CD4-positive, alpha-beta memory T cell (primary cell): ENCODE measurements around the gene NUB1. TPM values are rescaled to one million over a fixed set of nuclear protein-coding genes. Genes with fewer than 3 reads are reported as not detected.

Source experiments
- CTCF ChIA-PET: fragments of 350-600 bp; sonication (Branson Sonifier 250); formaldehyde crosslinking; loops from one replicate; lab custom pipeline; 2021; ENCODE audit warnings: inconsistent platforms; ENCODE audit not compliant: partially characterized antibody; lab: Charles Lee
- POLR2A ChIA-PET: fragments of 350-600 bp; sonication (Branson Sonifier 250); formaldehyde crosslinking; loops from one replicate; lab custom pipeline; 2021; ENCODE audit not compliant: partially characterized antibody; lab: Charles Lee
- DNase-seq, 5 donors: peaks; one replicate each; pipeline versions ENCODE4 v3.0.0 to v3.0.0-alpha.2; 2020 to 2022; ENCODE audit warnings: mixed read lengths in 1 of 5
- H3K27ac ChIP-seq: one replicate; pipeline ENCODE4 v1.7.0; 2013; ENCODE audit warnings: low read depth, low read length
- H3K27me3 ChIP-seq: 2 replicates; pipeline ENCODE4 v1.7.0; 2013; ENCODE audit warnings: mild to moderate bottlenecking, low read length, moderate library complexity; ENCODE audit not compliant: insufficient read depth
- H3K36me3 ChIP-seq: 2 replicates; pipeline ENCODE4 v1.7.0; 2013; ENCODE audit warnings: mild to moderate bottlenecking, low read length, moderate library complexity; ENCODE audit not compliant: insufficient read depth
- H3K4me1 ChIP-seq: 2 replicates; pipeline ENCODE4 v1.7.0; 2013; ENCODE audit warnings: mild to moderate bottlenecking, low read length, moderate library complexity; ENCODE audit not compliant: insufficient read depth
- H3K4me3 ChIP-seq, 2 donors: one replicate each; pipeline ENCODE4 v1.7.0; 2013; ENCODE audit warnings: low read length in 2 of 2, mild to moderate bottlenecking in 1 of 2
- H3K9me3 ChIP-seq, 2 donors: one replicate each; pipeline ENCODE4 v1.7.0; 2013; ENCODE audit warnings: low read length in 2 of 2, control low read depth in 1 of 2; ENCODE audit not compliant: control insufficient read depth in 1 of 2
- H3K27ac Mint-ChIP-seq, 7 donors: one replicate each; pipeline ENCODE4 v1.8.0; 2020 to 2021; ENCODE audit warnings: mixed read lengths in 7 of 7, mild to moderate bottlenecking in 6 of 7, inconsistent platforms in 3 of 7, moderate library complexity in 3 of 7
- H3K27me3 Mint-ChIP-seq, 2 donors: one replicate each; pipeline ENCODE4 v1.8.0; 2020 to 2021; ENCODE audit warnings: mixed read lengths in 2 of 2
- H3K36me3 Mint-ChIP-seq, 2 donors: one replicate each; pipeline ENCODE4 v1.8.0; 2020 to 2021; ENCODE audit warnings: mixed read lengths in 2 of 2, inconsistent platforms in 1 of 2, mild to moderate bottlenecking in 1 of 2
- H3K4me1 Mint-ChIP-seq, 4 donors: one replicate each; pipeline ENCODE4 v1.8.0; 2020 to 2021; ENCODE audit warnings: mixed read lengths in 4 of 4, mild to moderate bottlenecking in 1 of 4
- H3K4me3 Mint-ChIP-seq, 8 donors: one replicate each; pipeline ENCODE4 v1.8.0; 2020 to 2021; ENCODE audit warnings: mixed read lengths in 8 of 8, mild to moderate bottlenecking in 7 of 8, moderate library complexity in 6 of 8, inconsistent platforms in 3 of 8
- H3K9me3 Mint-ChIP-seq, 8 donors: one replicate each; pipeline ENCODE4 v1.8.0; 2020 to 2021; ENCODE audit warnings: mixed read lengths in 8 of 8, mild to moderate bottlenecking in 5 of 8, inconsistent platforms in 3 of 8, moderate library complexity in 1 of 8
- intact Hi-C: fragments of 100-400 bp; cut with micrococcal nuclease; formaldehyde crosslinking; loops from one replicate; pipeline ENCODE4 v1.15.1; 2023
- polyA plus RNA-seq, 2 donors: library from polyadenylated mRNA; unstranded; fragments of 300-500 nt; fragmentation: Illumina TruSeq; gene quantifications; one replicate each; pipeline ENCODE4 v1.2.3, GENCODE V29; 2021
- total RNA-seq, 2 experiments: library from RNA; stranded (reverse); gene quantifications; one replicate each; pipeline ENCODE4 v1.2.3, GENCODE V29; 2021

Gene NUB1
- total and polyA plus RNA-seq, 4 experiments from 2014 or later = 50.1 to 119 (median 96.4) TPM

DNA sequence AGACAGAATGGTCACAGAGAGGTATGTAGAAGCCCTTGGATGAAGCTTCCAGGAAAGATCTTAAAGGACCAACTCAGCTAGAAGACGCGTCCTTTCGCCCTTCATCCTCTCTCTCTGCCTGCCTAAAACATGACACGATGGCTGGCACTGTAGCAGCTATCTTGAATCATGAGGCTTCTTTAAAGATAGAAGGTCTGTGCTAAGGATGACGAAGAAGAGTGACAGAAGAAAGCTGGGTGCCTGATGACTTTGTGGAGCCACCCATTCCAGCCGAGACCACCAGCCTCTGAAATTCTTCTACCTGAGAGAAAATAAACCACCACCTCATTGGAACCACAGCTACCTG, 42.7 kb downstream of the NUB1 start:
- Mint-ChIP-seq H3K27me3 (peaks cover 2 to 6% of the 10 kb centered on the region in 2 donors), H3K4me1 (peaks cover 6 to 19% (median 9%) of the 10 kb centered on the region in 4 donors), H3K36me3 (peaks cover 4 to 10% of the 10 kb centered on the region in 2 donors), H3K27ac (peak overlapping the region; percentile 19 to 88 (median 57)), H3K9me3 (no peaks in the 10 kb centered on the region), H3K4me3 (peak overlapping the region in 1 of 8 donors; percentile 67)
- CTCF ChIA-PET = interaction anchor here (2.1 to 3.8 kb wide), 2 partner anchors 15 to 64 kb away, joined by 6 to 17 read pairs; no protein-coding TSS in a partner anchor
- intact Hi-C loops = loop anchor here (5.0 kb wide), 2 partner anchors 48 to 63 kb away; no protein-coding TSS in a partner anchor
- H3K9me3 ChIP-seq = no peaks in the 10 kb centered on the region
- no peak overlapping the region for H3K27ac ChIP-seq
- peaks cover 6% of the 10 kb centered on the region for H3K27me3 ChIP-seq
- H3K36me3 ChIP-seq = no peaks in the 10 kb centered on the region
- no peak overlapping the region for H3K4me3 ChIP-seq
- DNase-seq = no peak
- POLR2A ChIA-PET = interaction anchor here (1.4 kb wide), 1 partner anchor 46 kb away, joined by 3 read pairs; no protein-coding TSS in a partner anchor
- peaks cover 16% of the 10 kb centered on the region for H3K4me1 ChIP-seq

DNA sequence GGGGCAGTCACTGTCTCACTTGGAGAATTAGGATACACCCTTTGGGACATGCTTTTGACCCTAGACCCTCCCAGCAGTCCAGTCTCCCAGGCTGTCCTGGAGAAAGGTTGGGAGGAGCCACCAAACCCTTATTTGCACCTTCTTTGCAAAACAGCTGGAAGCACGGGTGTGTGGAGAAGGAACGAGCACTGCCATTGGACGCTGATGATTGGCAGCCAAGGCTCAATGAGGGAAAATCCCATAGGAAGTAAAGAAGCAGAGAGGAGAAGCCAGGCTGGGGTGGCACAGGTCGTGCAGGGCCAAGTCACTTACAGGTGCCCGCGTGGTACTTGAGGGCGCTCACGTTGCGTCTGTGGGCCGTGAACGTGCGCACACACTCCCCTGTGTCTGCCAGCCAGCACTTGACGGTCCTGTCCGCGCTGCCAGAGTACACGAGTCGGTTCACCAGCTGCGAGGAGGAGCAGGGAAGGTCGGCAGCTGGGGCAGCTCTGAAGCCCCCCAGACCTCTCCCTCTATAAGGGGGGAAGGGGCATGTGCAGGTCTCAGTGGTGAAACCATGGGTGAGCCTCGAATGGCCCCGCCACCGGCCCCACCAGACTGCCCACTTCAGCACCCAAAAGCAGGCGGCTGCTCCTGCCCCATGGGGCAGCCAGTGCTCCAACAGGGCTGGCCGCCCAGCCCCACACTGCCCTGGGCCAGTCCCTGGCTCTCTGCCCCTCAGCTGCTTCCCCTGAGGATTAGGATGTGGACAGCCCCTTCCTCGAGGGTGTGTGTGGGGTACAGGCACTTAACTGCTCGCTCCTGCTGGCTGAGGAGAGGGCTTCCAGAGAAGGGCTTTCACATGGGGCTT, 43.4 kb downstream of the NUB1 start:
- Mint-ChIP-seq H3K9me3 (no peaks in the 10 kb centered on the region), H3K4me3 (no peak overlapping the region), H3K27me3 (peaks cover 2 to 6% of the 10 kb centered on the region in 2 donors), H3K4me1 (peaks cover 6 to 16% (median 8%) of the 10 kb centered on the region in 4 donors), H3K36me3 (peaks cover 0 to 7% of the 10 kb centered on the region in 2 donors), H3K27ac (peak overlapping the region in 4 of 7 donors; percentile 19 to 52 (median 46))
- H3K27me3 ChIP-seq = peaks cover 6% of the 10 kb centered on the region
- H3K27ac ChIP-seq = no peak overlapping the region
- no peak for DNase-seq
- CTCF ChIA-PET = interaction anchor here (2.1 to 3.8 kb wide), 2 partner anchors 16 to 64 kb away, joined by 6 to 17 read pairs; no protein-coding TSS in a partner anchor
- H3K4me1 ChIP-seq = peaks cover 16% of the 10 kb centered on the region
- POLR2A ChIA-PET = interaction anchor here (1.4 kb wide), 1 partner anchor 45 kb away, joined by 3 read pairs; no protein-coding TSS in a partner anchor
- intact Hi-C loops = loop anchor here (5.0 kb wide), 2 partner anchors 47 to 62 kb away; no protein-coding TSS in a partner anchor
- no peaks in the 10 kb centered on the region for H3K9me3 ChIP-seq
- H3K36me3 ChIP-seq = no peaks in the 10 kb centered on the region
- no peak overlapping the region for H3K4me3 ChIP-seq

DNA sequence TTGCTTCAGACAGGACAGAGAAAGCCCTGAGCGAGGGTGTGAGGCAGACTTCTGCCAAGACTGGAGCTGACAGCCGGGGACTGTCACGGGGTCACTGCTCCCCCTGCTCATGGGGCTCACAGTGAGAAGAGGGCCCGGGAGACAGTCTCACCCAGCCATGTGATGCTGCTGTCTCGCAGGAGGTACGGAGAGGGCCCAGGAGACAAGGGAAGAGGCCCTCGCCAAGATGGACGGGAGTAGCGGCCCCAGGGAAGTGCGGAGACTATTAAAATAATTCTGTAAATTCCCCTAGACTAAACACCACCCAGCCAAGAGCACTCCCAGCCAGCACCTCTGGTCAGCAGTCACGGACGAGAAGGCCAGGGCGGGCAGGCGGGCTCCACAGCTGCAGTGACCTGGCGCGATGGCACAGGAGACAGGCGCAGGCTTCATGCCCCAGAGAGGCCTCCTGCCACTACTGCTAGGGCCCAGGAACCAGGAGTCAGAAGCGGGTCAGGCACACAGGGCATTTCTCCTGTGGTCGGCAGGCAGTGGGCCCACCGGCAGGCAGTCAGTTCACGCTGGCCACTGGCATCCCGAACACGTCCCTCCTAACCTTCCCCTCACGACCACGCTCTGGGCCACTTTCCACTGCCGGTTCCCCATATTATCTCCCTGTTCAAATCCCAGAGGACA, 44.2 kb downstream of the NUB1 start:
- no peak overlapping the region for H3K27ac Mint-ChIP-seq
- Histone ChIP-seq H3K36me3 (no peaks in the 10 kb centered on the region), H3K4me3 (no peak overlapping the region), H3K27ac (no peak overlapping the region), H3K27me3 (peaks cover 6% of the 10 kb centered on the region), H3K4me1 (peaks cover 16% of the 10 kb centered on the region), H3K9me3 (no peaks in the 10 kb centered on the region)
- no peak overlapping the region for H3K4me3 Mint-ChIP-seq
- CTCF ChIA-PET = interaction anchor here (1.0 to 3.8 kb wide), 2 partner anchors 10 to 63 kb away, joined by 3 to 17 read pairs; no protein-coding TSS in a partner anchor
- H3K4me1 Mint-ChIP-seq = peaks cover 8 to 14% (median 10%) of the 10 kb centered on the region in 4 donors
- intact Hi-C loops = no loop called here
- no peak for DNase-seq
- peaks cover 2 to 6% of the 10 kb centered on the region in 2 donors for H3K27me3 Mint-ChIP-seq
- POLR2A ChIA-PET = no interaction called here
- H3K36me3 Mint-ChIP-seq = peaks cover 0 to 7% of the 10 kb centered on the region in 2 donors
- H3K9me3 Mint-ChIP-seq = no peaks in the 10 kb centered on the region

- ChIA-PET POLR2A (no interaction called here), CTCF (interaction anchor here (1.0 to 3.8 kb wide), 2 partner anchors 9 to 62 kb away, joined by 3 to 17 read pairs; no protein-coding TSS in a partner anchor)
- Mint-ChIP-seq H3K4me1 (peaks cover 6 to 11% (median 9%) of the 10 kb centered on the region in 4 donors), H3K36me3 (peaks cover 0 to 7% of the 10 kb centered on the region in 2 donors), H3K27me3 (peaks cover 2 to 6% of the 10 kb centered on the region in 2 donors), H3K4me3 (no peak overlapping the region), H3K9me3 (no peaks in the 10 kb centered on the region), H3K27ac (peak overlapping the region in 4 of 7 donors; percentile 36 to 83 (median 60))
- Histone ChIP-seq H3K9me3 (no peaks in the 10 kb centered on the region), H3K4me1 (peaks cover 11% of the 10 kb centered on the region), H3K4me3 (no peak overlapping the region), H3K27me3 (peaks cover 6% of the 10 kb centered on the region), H3K36me3 (no peaks in the 10 kb centered on the region), H3K27ac (no peak overlapping the region)
- intact Hi-C loops = no loop called here
- no peak for DNase-seq
Observed at GRCh38 chr7:151386301-151387160, 44.9 kb downstream of the NUB1 start.

- no peak overlapping the region for H3K4me3 ChIP-seq
- peaks cover 3% of the 10 kb centered on the region for H3K27me3 ChIP-seq
- ChIA-PET CTCF (interaction anchor here (1.0 kb wide), 1 partner anchor 8 kb away, joined by 3 read pairs; no protein-coding TSS in a partner anchor), POLR2A (no interaction called here)
- H3K4me1 ChIP-seq = peaks cover 4% of the 10 kb centered on the region
- peaks cover under 1 to 4% of the 10 kb centered on the region in 2 donors for H3K27me3 Mint-ChIP-seq
- H3K4me3 Mint-ChIP-seq = no peak overlapping the region
- peaks cover 2 to 7% (median 5%) of the 10 kb centered on the region in 4 donors for H3K4me1 Mint-ChIP-seq
- H3K27ac ChIP-seq = no peak overlapping the region
- intact Hi-C loops = no loop called here
- H3K36me3 Mint-ChIP-seq = peaks cover 0 to 7% of the 10 kb centered on the region in 2 donors
- no peak for DNase-seq
- no peaks in the 10 kb centered on the region for H3K9me3 ChIP-seq
- H3K27ac Mint-ChIP-seq = peak overlapping the region in 1 of 7 donors; percentile 83
- H3K36me3 ChIP-seq = no peaks in the 10 kb centered on the region
- no peaks in the 10 kb centered on the region for H3K9me3 Mint-ChIP-seq
Observed at GRCh38 chr7:151387161-151388006, 45.8 kb downstream of the NUB1 start.

DNA sequence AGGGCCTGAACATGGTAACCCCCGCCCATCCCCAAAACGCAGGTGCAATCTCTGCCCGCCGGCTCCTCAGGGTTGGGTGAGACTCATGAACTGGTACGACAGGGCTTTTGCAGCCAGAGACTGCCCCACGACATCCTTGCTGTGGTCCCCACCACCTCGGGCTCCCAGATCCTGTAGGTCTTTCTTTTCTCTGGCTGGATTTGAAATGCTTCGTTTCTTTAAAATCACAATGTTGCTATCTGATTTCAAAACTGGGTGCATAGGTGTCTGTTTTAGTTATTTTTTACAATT, 46.3 kb downstream of the NUB1 start:
- DNase-seq = no peak
- Mint-ChIP-seq H3K9me3 (no peaks in the 10 kb centered on the region), H3K27ac (peak overlapping the region in 2 of 7 donors; percentile 32 to 74), H3K4me1 (peaks cover 0 to 4% (median 3%) of the 10 kb centered on the region in 4 donors), H3K27me3 (peaks cover 0 to 2% of the 10 kb centered on the region in 2 donors), H3K4me3 (no peak overlapping the region), H3K36me3 (peaks cover 0 to 7% of the 10 kb centered on the region in 2 donors)
- Histone ChIP-seq H3K27me3 (no peaks in the 10 kb centered on the region), H3K36me3 (no peaks in the 10 kb centered on the region), H3K9me3 (no peaks in the 10 kb centered on the region), H3K27ac (no peak overlapping the region), H3K4me3 (no peak overlapping the region), H3K4me1 (no peaks in the 10 kb centered on the region)
- ChIA-PET CTCF (no interaction called here), POLR2A (no interaction called here)
- intact Hi-C loops = no loop called here
